ENCODE measurements around the gene SLC15A1.

DNA sequence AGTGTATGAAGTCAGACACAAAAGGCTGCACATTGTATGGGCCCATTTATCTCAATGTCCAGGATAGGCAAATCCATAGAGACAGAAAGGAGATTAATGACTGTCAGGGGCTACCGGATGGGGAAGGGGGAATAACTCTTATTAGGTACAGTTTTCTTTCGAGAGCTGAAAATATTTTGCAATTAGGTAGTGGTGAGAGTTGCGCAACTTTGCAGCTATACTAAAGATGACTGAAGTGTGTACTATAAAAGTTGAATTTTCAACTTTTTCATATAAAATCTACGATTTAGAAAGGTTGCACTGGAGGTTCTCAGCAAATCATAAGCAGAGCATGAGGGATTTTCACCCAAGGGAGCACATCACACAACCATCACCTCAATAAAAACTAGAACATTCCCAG is 16.1 kb upstream of the SLC15A1 start:
- TF ChIP-seq CTCF (IDR thresholded peaks at IDR 0.05; ENCODE audit: poor library complexity, severe bottlenecking) (no peak), TAF1 (IDR thresholded peaks at IDR 0.05; ENCODE audit: low read depth) (no peak), POLR2AphosphoS5 (IDR thresholded peaks at IDR 0.05) (no peak), RAD21 (conservative IDR thresholded peaks at IDR 0.05) (no peak), SMC3 (conservative IDR thresholded peaks at IDR 0.05; ENCODE audit: poor library complexity) (no peak), EP300 (conservative IDR thresholded peaks at IDR 0.05; ENCODE audit: poor library complexity, severe bottlenecking) (no peak), MXI1 (conservative IDR thresholded peaks at IDR 0.05; ENCODE audit: poor library complexity, severe bottlenecking) (no peak), EZH2 (IDR thresholded peaks at IDR 0.05; ENCODE audit: borderline replicate concordance, insufficient read depth, low read length, poor library complexity, severe bottlenecking) (no peak)
- TF ChIP-seq, protein P1, sequence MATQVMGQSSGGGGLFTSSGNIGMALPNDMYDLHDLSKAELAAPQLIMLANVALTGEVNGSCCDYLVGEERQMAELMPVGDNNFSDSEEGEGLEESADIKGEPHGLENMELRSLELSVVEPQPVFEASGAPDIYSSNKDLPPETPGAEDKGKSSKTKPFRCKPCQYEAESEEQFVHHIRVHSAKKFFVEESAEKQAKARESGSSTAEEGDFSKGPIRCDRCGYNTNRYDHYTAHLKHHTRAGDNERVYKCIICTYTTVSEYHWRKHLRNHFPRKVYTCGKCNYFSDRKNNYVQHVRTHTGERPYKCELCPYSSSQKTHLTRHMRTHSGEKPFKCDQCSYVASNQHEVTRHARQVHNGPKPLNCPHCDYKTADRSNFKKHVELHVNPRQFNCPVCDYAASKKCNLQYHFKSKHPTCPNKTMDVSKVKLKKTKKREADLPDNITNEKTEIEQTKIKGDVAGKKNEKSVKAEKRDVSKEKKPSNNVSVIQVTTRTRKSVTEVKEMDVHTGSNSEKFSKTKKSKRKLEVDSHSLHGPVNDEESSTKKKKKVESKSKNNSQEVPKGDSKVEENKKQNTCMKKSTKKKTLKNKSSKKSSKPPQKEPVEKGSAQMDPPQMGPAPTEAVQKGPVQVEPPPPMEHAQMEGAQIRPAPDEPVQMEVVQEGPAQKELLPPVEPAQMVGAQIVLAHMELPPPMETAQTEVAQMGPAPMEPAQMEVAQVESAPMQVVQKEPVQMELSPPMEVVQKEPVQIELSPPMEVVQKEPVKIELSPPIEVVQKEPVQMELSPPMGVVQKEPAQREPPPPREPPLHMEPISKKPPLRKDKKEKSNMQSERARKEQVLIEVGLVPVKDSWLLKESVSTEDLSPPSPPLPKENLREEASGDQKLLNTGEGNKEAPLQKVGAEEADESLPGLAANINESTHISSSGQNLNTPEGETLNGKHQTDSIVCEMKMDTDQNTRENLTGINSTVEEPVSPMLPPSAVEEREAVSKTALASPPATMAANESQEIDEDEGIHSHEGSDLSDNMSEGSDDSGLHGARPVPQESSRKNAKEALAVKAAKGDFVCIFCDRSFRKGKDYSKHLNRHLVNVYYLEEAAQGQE (IDR thresholded peaks at IDR 0.05; ENCODE audit: borderline replicate concordance) = no peak

Measured in neural cell (in vitro differentiated cells).